Effector CD4-positive, alpha-beta T cell (primary cell): ENCODE measurements around the gene PRSS50.

Experiments
- DNase-seq: peaks from one replicate; pipeline ENCODE4 v3.0.0-alpha.2; 2020

Gene PRSS50

GRCh38 chr3:46724424-46724823, 6.8 kb upstream of the PRSS50 start:
- no peak for DNase-seq

GRCh38 chr3:46722443-46722842, 4.8 kb upstream of the PRSS50 start:
- no peak for DNase-seq

GRCh38 chr3:46721009-46721408, 3.3 kb upstream of the PRSS50 start:
- no peak for DNase-seq

- DNase-seq: no peak
Measured at GRCh38 chr3:46719735-46720271, 2.1 kb upstream of the PRSS50 start.

GRCh38 chr3:46719044-46719565, 1.4 kb upstream of the PRSS50 start:
- no peak for DNase-seq

GRCh38 chr3:46716461-46717441, 918 bp downstream of the PRSS50 start:
- DNase-seq: no peak

GRCh38 chr3:46715507-46716175, 2.0 kb downstream of the PRSS50 start:
- DNase-seq: no peak

- DNase-seq: no peak
Measured at GRCh38 chr3:46714728-46715506, 2.8 kb downstream of the PRSS50 start.

GRCh38 chr3:46713898-46714552, 3.6 kb downstream of the PRSS50 start:
- DNase-seq: no peak

GRCh38 chr3:46713050-46713897, 4.4 kb downstream of the PRSS50 start:
- DNase-seq: no peak

GRCh38 chr3:46712191-46713049, 5.2 kb downstream of the PRSS50 start:
- DNase-seq: no peak

- DNase-seq: no peak
Measured at GRCh38 chr3:46711760-46712159, 5.9 kb downstream of the PRSS50 start.

- no peak for DNase-seq
Measured at GRCh38 chr3:46711305-46711704, 6.4 kb downstream of the PRSS50 start.

GRCh38 chr3:46710671-46711295, 6.9 kb downstream of the PRSS50 start:
- DNase-seq: no peak

GRCh38 chr3:46710229-46710628, 7.4 kb downstream of the PRSS50 start:
- no peak for DNase-seq

- DNase-seq: no peak
Measured at GRCh38 chr3:46709721-46710120, 7.9 kb downstream of the PRSS50 start.

GRCh38 chr3:46709157-46709654, 8.5 kb downstream of the PRSS50 start:
- DNase-seq: no peak

- DNase-seq: no peak
Measured at GRCh38 chr3:46708401-46709156, 9.1 kb downstream of the PRSS50 start.

- DNase-seq: no peak
Measured at GRCh38 chr3:46707601-46708011, 10.1 kb downstream of the PRSS50 start.
